H1 (cell line): ENCODE measurements around the gene WDR37. TPM values are rescaled to one million over a fixed set of nuclear protein-coding genes. Genes with fewer than 3 reads are reported as not detected.

Experiments
- BRCA1 ChIP-seq: IDR thresholded peaks from 2 replicates; pipeline ENCODE4 v1.6.1; 2012; ENCODE audit warnings: low read depth, low read length, improper control_type of control experiment
- CTCF ChIP-seq, 3 experiments: IDR thresholded peaks; 1 replicate in 2 of 3; 2 replicates in 1 of 3; pipeline versions ENCODE4 v1.5.1 to v1.6.1; 2011; ENCODE audit warnings: low read length in 3 of 3, mild to moderate bottlenecking in 3 of 3, inconsistent platforms in 2 of 3, low read depth in 1 of 3, moderate library complexity in 1 of 3; ENCODE audit not compliant: insufficient read depth in 1 of 3; ENCODE audit errors: control extremely low read depth in 1 of 3
- SIX5 ChIP-seq: IDR thresholded peaks from 2 replicates; pipeline ENCODE4 v1.6.1; 2011; ENCODE audit warnings: mild to moderate bottlenecking, low read depth, low read length
- polyA plus RNA-seq, 7 experiments: library from polyadenylated mRNA; depleted of rRNA in 3 of 7; stranded (reverse) in 5 of 7; unstranded in 2 of 7; fragments of >200 nt in 5 of 7; fragments of 200-250 nt in 2 of 7; gene quantifications; 1 replicate in 5 of 7; 2 replicates in 1 of 7; 4 replicates in 1 of 7; pipeline versions ENCODE4 v1.2.1 to v1.2.3, GENCODE V29; 2011 to 2013; ENCODE audit warnings: missing spikeins in 2 of 7, mixed read lengths in 2 of 7
- total RNA-seq: library from RNA; stranded (reverse); fragmentation: NEBNext Ultra II Directional; extraction: Animal tissue kit (Norgen Biotek cat#: 25700); gene quantifications from 2 replicates; pipeline ENCODE4 v1.2.1, GENCODE V29; 2021
- TF ChIP-seq, protein P1 (sequence below): fragments of 300-600 bp; sonication (generic); IDR thresholded peaks from 2 replicates; pipeline ENCODE4 v1.7.1; 2012; ENCODE audit warnings: low read length, moderate library complexity, mild to moderate bottlenecking, inconsistent platforms; ENCODE audit not compliant: insufficient replicate concordance

The WDR37 gene
- total and polyA plus RNA-seq, 2 of the 8 experiments (the other 6 are each of a cell fraction or from before 2014, with no cell fraction given), result 9.6 to 12.0 TPM

- TF ChIP-seq, protein P1, sequence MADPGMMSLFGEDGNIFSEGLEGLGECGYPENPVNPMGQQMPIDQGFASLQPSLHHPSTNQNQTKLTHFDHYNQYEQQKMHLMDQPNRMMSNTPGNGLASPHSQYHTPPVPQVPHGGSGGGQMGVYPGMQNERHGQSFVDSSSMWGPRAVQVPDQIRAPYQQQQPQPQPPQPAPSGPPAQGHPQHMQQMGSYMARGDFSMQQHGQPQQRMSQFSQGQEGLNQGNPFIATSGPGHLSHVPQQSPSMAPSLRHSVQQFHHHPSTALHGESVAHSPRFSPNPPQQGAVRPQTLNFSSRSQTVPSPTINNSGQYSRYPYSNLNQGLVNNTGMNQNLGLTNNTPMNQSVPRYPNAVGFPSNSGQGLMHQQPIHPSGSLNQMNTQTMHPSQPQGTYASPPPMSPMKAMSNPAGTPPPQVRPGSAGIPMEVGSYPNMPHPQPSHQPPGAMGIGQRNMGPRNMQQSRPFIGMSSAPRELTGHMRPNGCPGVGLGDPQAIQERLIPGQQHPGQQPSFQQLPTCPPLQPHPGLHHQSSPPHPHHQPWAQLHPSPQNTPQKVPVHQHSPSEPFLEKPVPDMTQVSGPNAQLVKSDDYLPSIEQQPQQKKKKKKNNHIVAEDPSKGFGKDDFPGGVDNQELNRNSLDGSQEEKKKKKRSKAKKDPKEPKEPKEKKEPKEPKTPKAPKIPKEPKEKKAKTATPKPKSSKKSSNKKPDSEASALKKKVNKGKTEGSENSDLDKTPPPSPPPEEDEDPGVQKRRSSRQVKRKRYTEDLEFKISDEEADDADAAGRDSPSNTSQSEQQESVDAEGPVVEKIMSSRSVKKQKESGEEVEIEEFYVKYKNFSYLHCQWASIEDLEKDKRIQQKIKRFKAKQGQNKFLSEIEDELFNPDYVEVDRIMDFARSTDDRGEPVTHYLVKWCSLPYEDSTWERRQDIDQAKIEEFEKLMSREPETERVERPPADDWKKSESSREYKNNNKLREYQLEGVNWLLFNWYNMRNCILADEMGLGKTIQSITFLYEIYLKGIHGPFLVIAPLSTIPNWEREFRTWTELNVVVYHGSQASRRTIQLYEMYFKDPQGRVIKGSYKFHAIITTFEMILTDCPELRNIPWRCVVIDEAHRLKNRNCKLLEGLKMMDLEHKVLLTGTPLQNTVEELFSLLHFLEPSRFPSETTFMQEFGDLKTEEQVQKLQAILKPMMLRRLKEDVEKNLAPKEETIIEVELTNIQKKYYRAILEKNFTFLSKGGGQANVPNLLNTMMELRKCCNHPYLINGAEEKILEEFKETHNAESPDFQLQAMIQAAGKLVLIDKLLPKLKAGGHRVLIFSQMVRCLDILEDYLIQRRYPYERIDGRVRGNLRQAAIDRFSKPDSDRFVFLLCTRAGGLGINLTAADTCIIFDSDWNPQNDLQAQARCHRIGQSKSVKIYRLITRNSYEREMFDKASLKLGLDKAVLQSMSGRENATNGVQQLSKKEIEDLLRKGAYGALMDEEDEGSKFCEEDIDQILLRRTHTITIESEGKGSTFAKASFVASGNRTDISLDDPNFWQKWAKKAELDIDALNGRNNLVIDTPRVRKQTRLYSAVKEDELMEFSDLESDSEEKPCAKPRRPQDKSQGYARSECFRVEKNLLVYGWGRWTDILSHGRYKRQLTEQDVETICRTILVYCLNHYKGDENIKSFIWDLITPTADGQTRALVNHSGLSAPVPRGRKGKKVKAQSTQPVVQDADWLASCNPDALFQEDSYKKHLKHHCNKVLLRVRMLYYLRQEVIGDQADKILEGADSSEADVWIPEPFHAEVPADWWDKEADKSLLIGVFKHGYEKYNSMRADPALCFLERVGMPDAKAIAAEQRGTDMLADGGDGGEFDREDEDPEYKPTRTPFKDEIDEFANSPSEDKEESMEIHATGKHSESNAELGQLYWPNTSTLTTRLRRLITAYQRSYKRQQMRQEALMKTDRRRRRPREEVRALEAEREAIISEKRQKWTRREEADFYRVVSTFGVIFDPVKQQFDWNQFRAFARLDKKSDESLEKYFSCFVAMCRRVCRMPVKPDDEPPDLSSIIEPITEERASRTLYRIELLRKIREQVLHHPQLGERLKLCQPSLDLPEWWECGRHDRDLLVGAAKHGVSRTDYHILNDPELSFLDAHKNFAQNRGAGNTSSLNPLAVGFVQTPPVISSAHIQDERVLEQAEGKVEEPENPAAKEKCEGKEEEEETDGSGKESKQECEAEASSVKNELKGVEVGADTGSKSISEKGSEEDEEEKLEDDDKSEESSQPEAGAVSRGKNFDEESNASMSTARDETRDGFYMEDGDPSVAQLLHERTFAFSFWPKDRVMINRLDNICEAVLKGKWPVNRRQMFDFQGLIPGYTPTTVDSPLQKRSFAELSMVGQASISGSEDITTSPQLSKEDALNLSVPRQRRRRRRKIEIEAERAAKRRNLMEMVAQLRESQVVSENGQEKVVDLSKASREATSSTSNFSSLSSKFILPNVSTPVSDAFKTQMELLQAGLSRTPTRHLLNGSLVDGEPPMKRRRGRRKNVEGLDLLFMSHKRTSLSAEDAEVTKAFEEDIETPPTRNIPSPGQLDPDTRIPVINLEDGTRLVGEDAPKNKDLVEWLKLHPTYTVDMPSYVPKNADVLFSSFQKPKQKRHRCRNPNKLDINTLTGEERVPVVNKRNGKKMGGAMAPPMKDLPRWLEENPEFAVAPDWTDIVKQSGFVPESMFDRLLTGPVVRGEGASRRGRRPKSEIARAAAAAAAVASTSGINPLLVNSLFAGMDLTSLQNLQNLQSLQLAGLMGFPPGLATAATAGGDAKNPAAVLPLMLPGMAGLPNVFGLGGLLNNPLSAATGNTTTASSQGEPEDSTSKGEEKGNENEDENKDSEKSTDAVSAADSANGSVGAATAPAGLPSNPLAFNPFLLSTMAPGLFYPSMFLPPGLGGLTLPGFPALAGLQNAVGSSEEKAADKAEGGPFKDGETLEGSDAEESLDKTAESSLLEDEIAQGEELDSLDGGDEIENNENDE, result no peak
- TF ChIP-seq SIX5, result no peak
- TF ChIP-seq BRCA1, result no peak
- TF ChIP-seq CTCF (IDR thresholded peaks at IDR 0.05; ENCODE audit: control extremely low read depth in 1 of 3, insufficient read depth in 1 of 3, low read depth in 1 of 3, low read length in 3 of 3), result no peak
Measured at GRCh38 chr10:1033601-1034000, 22.6 kb upstream of the WDR37 start (continued).
